ENCODE data around the gene IFNK. TPM values are rescaled to one million over a fixed set of nuclear protein-coding genes. Genes with fewer than 3 reads are reported as not detected.
A peak's percentile ranks its signal among the peaks of the same experiment; 100 is the strongest.

IFNK gene
- polyA plus RNA-seq, 1 donor (not counting 4 experiments of a cell fraction or from before 2014, with no cell fraction given) = 29.2 TPM

DNA sequence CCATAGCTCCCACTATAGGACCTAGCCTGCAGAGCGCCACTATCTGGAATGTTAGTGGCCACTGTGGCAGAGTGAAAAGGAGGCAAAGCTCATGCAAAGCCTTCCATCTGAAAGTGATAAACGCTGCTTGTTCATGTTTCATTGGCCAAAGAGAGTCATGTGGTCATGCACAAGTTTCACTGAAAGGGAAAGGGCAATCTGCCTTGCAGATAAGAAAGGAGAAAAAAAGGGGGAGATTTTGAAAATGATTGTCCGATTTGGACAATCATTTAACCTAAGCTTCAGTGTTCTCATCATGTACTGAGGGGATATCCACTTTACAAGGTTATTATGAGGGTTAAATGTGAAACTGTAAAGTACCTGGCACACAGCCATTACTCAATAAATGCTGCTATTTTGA, 14.6 kb downstream of the IFNK start:
- Histone ChIP-seq H3K4me1 (ENCODE audit: control insufficient read depth, extremely low read depth, insufficient read depth, low read length) (peaks cover 9% of the 10 kb centered on the region), H2AFZ (ENCODE audit: control insufficient read depth, low read length) (no peak overlapping the region), H4K20me1 (ENCODE audit: control insufficient read depth, extremely low read depth, insufficient read depth, low read length) (no peaks in the 10 kb centered on the region), H3K9ac (ENCODE audit: control insufficient read depth, extremely low read depth, insufficient read depth, low read length) (no peak overlapping the region), H3K4me2 (ENCODE audit: control insufficient read depth, extremely low read depth, insufficient read depth, low read depth, low read length) (no peak overlapping the region), H3K9me3 (ENCODE audit: control insufficient read depth, low read depth, low read length) (no peaks in the 10 kb centered on the region), H3K36me3 (ENCODE audit: control insufficient read depth in 2 of 2, extremely low read depth in 1 of 2, insufficient read depth in 2 of 2, low read length in 2 of 2) (no peaks in the 10 kb centered on the region), H3K4me3 (ENCODE audit: control insufficient read depth in 2 of 3, extremely low read depth in 1 of 3, insufficient read depth in 2 of 3, low read depth in 1 of 3, low read length in 3 of 3) (no peak overlapping the region), H3K9me1 (ENCODE audit: control insufficient read depth, extremely low read depth, insufficient read depth, low read length) (no peaks in the 10 kb centered on the region), H3K27me3 (ENCODE audit: control insufficient read depth, extremely low read depth, insufficient read depth, low read length) (no peaks in the 10 kb centered on the region), H3K27ac (ENCODE audit: control insufficient read depth, insufficient read depth, low read length) (no peak overlapping the region), H3K79me2 (ENCODE audit: control insufficient read depth, insufficient read depth, low read length) (no peaks in the 10 kb centered on the region)
- dilution Hi-C loops (cut with MboI; ENCODE audit: extremely low pct_ligation_motif_present, low sequenced_read_pairs) = loop anchor here (25.0 kb wide), 1 partner anchor 201 kb away; no protein-coding TSS in a partner anchor
- DNase-seq (ENCODE audit: low read depth, low spot score) (no peak), FAIRE-seq (no peak)
- TF ChIP-seq, protein P1, sequence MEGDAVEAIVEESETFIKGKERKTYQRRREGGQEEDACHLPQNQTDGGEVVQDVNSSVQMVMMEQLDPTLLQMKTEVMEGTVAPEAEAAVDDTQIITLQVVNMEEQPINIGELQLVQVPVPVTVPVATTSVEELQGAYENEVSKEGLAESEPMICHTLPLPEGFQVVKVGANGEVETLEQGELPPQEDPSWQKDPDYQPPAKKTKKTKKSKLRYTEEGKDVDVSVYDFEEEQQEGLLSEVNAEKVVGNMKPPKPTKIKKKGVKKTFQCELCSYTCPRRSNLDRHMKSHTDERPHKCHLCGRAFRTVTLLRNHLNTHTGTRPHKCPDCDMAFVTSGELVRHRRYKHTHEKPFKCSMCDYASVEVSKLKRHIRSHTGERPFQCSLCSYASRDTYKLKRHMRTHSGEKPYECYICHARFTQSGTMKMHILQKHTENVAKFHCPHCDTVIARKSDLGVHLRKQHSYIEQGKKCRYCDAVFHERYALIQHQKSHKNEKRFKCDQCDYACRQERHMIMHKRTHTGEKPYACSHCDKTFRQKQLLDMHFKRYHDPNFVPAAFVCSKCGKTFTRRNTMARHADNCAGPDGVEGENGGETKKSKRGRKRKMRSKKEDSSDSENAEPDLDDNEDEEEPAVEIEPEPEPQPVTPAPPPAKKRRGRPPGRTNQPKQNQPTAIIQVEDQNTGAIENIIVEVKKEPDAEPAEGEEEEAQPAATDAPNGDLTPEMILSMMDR (optimal IDR thresholded peaks at IDR 0.05 in 1 of 3, IDR thresholded peaks at IDR 0.05 in 1 of 3, conservative IDR thresholded peaks at IDR 0.05 in 1 of 3; ENCODE audit: extremely low read depth in 1 of 3, insufficient read depth in 2 of 3, low read length in 3 of 3) = no peak
- no peak for TF ChIP-seq EZH2 (IDR thresholded peaks at IDR 0.05; ENCODE audit: low read length)

DNA sequence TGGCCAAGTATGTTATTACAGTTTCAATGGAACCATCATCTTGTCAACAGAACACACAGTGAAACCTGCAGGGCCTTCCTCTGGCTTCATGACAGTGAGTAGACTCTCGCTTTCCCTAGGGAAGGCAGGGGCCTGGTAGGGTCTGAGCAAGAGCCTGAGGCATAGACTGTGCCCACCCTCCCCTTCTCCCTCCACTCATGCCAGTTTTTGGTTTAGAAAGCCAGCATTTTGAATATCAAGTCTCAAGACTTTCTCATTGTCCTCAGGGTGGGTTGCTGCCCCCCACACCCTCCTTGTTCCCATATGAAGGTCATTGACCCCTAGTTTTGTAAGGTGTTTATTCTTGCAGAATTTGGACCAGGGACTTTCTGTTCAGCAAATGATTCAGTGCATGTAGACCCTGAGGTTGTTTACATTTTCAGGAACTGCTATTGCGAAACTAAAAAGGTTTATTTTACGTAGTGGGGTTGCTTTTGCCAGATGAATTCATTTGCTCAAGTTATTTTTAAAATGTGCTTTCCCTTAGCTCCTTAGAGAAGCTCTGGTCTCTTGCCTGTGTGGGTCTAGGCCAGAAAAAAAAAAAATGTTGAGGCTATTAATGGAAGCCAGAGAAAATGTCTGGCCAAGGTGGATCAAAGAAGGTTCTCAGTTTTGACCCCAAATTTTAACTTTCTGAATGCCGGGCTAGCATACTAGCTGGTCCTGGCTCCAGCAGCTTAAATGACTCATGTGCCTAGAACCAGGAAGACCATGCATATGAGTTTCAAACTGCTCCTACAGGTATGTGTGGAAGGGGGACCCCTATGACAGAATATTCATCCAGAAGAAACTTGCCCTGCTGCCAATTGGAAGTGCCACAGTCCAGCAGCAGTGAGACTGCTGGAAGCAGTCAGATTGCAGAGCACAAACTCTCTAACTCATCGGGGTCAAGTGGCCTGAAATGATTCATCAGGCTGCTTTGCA, 15.7 kb downstream of the IFNK start:
- peak overlapping the region; percentile 54 for H3K4me2 ChIP-seq (ENCODE audit: control insufficient read depth, extremely low read depth, insufficient read depth, low read depth, low read length)
- no peaks in the 10 kb centered on the region for H3K9me3 ChIP-seq (ENCODE audit: control insufficient read depth, low read depth, low read length)
- H3K79me2 ChIP-seq (ENCODE audit: control insufficient read depth, insufficient read depth, low read length) = no peaks in the 10 kb centered on the region
- peaks cover 9% of the 10 kb centered on the region for H3K4me1 ChIP-seq (ENCODE audit: control insufficient read depth, extremely low read depth, insufficient read depth, low read length)
- H3K27ac ChIP-seq (ENCODE audit: control insufficient read depth, insufficient read depth, low read length) = no peak overlapping the region
- H3K4me3 ChIP-seq (ENCODE audit: control insufficient read depth in 2 of 3, extremely low read depth in 1 of 3, insufficient read depth in 2 of 3, low read depth in 1 of 3, low read length in 3 of 3) = no peak overlapping the region
- dilution Hi-C loops (cut with MboI; ENCODE audit: extremely low pct_ligation_motif_present, low sequenced_read_pairs) = loop anchor here (25.0 kb wide), 1 partner anchor 202 kb away; no protein-coding TSS in a partner anchor
- no peaks in the 10 kb centered on the region for H3K9me1 ChIP-seq (ENCODE audit: control insufficient read depth, extremely low read depth, insufficient read depth, low read length)
- peak; percentile 53 for FAIRE-seq
- DNase-seq (ENCODE audit: low read depth, low spot score) = no peak
- TF ChIP-seq EZH2 (IDR thresholded peaks at IDR 0.05; ENCODE audit: low read length) = no peak
- TF ChIP-seq, protein P1 (optimal IDR thresholded peaks at IDR 0.05 in 1 of 3, IDR thresholded peaks at IDR 0.05 in 1 of 3, conservative IDR thresholded peaks at IDR 0.05 in 1 of 3; ENCODE audit: extremely low read depth in 1 of 3, insufficient read depth in 2 of 3, low read length in 3 of 3) = no peak
- no peak overlapping the region for H2AFZ ChIP-seq (ENCODE audit: control insufficient read depth, low read length)
- no peaks in the 10 kb centered on the region for H4K20me1 ChIP-seq (ENCODE audit: control insufficient read depth, extremely low read depth, insufficient read depth, low read length)
- no peaks in the 10 kb centered on the region for H3K36me3 ChIP-seq (ENCODE audit: control insufficient read depth in 2 of 2, extremely low read depth in 1 of 2, insufficient read depth in 2 of 2, low read length in 2 of 2)
- no peak overlapping the region for H3K9ac ChIP-seq (ENCODE audit: control insufficient read depth, extremely low read depth, insufficient read depth, low read length)
- no peaks in the 10 kb centered on the region for H3K27me3 ChIP-seq (ENCODE audit: control insufficient read depth, extremely low read depth, insufficient read depth, low read length)
